HEK293 (cell line): Measurements from ENCODE around the gene JOSD1.

Experiments used
- CTCF ChIA-PET: fragments of 350-600 bp; formaldehyde crosslinking; extraction: SDS; loops from one replicate; lab custom pipeline; 2021; ENCODE audit warnings: antibody characterized with exemption; lab: Yijun Ruan, JAX
- POLR2A ChIA-PET: fragments of 300-600 bp; formaldehyde crosslinking; extraction: SDS; loops from one replicate; lab custom pipeline; 2020; ENCODE audit warnings: antibody characterized with exemption, inconsistent platforms; lab: Yijun Ruan, JAX
- H3K27ac ChIP-seq: fragments of 200-500 bp; sonication (Bioruptor generic); 2 replicates; pipeline ENCODE4 v1.5.1; 2014; ENCODE audit warnings: low read depth, low read length, control low read depth, inconsistent platforms; ENCODE audit errors: extremely low read depth
- H3K36me3 ChIP-seq, 2 experiments: fragments of 200-500 bp in 1 of 2; sonication (Bioruptor generic) in 1 of 2; 1 replicate in 1 of 2; 2 replicates in 1 of 2; pipeline ENCODE4 v1.5.1; 2014 to 2017; ENCODE audit warnings: inconsistent platforms in 2 of 2, low read length in 2 of 2; ENCODE audit not compliant: control insufficient read depth in 2 of 2, insufficient read depth in 1 of 2
- H3K4me1 ChIP-seq: fragments of 200-500 bp; sonication (Bioruptor generic); 2 replicates; pipeline ENCODE4 v1.5.1; 2014; ENCODE audit warnings: mild to moderate bottlenecking, low read length, inconsistent platforms; ENCODE audit not compliant: control insufficient read depth, insufficient read depth
- H3K4me3 ChIP-seq: 2 replicates; pipeline ENCODE4 v1.5.1; 2011; ENCODE audit warnings: low read depth, mild to moderate bottlenecking, control low read depth, low read length, moderate library complexity
- H3K9me3 ChIP-seq: fragments of 200-500 bp; sonication (Bioruptor generic); 2 replicates; pipeline ENCODE4 v1.5.1; 2014; ENCODE audit warnings: low read depth, low read length, inconsistent platforms; ENCODE audit not compliant: control insufficient read depth, insufficient read depth
- BCL11B ChIP-seq: fragments of 450-650 bp; formaldehyde crosslinking; IDR thresholded peaks from 2 replicates; pipeline ENCODE4 v1.5.1; 2016; ENCODE audit warnings: low read depth, missing biosample characterization, missing genetic modification characterization
- KLF7 ChIP-seq: fragments of 450-650 bp; formaldehyde crosslinking; IDR thresholded peaks from 2 replicates; pipeline ENCODE4 v1.5.1; 2016; ENCODE audit warnings: missing biosample characterization, missing genetic modification characterization, borderline replicate concordance
- KLF9 ChIP-seq: fragments of 450-650 bp; formaldehyde crosslinking; IDR thresholded peaks from 2 replicates; pipeline ENCODE4 v1.5.1; 2016; ENCODE audit warnings: missing biosample characterization, missing genetic modification characterization, low read depth
- PRDM10 ChIP-seq: fragments of 450-650 bp; formaldehyde crosslinking; IDR thresholded peaks from 2 replicates; pipeline ENCODE4 v1.5.1; 2016; ENCODE audit warnings: missing biosample characterization, missing genetic modification characterization
- SP7 ChIP-seq: fragments of 450-650 bp; formaldehyde crosslinking; IDR thresholded peaks from 2 replicates; pipeline ENCODE4 v1.5.1; 2016; ENCODE audit warnings: missing biosample characterization, missing genetic modification characterization
- ZNF112 ChIP-seq: fragments of 450-650 bp; formaldehyde crosslinking; IDR thresholded peaks from 2 replicates; pipeline ENCODE4 v1.5.0; 2017; ENCODE audit warnings: missing biosample characterization, missing genetic modification characterization
- ZNF121 ChIP-seq: fragments of 450-650 bp; formaldehyde crosslinking; IDR thresholded peaks from 2 replicates; pipeline ENCODE4 v1.5.1; 2016; ENCODE audit warnings: missing biosample characterization, missing genetic modification characterization
- ZNF138 ChIP-seq: fragments of 450-650 bp; formaldehyde crosslinking; IDR thresholded peaks from 2 replicates; pipeline ENCODE4 v1.5.1; 2016; ENCODE audit warnings: missing biosample characterization, missing genetic modification characterization, borderline replicate concordance
- ZNF18 ChIP-seq: fragments of 450-650 bp; formaldehyde crosslinking; IDR thresholded peaks from 2 replicates; pipeline ENCODE4 v1.5.1; 2016; ENCODE audit warnings: missing biosample characterization, missing genetic modification characterization
- ZNF335 ChIP-seq: fragments of 450-650 bp; formaldehyde crosslinking; conservative IDR thresholded peaks from 2 replicates; pipeline ENCODE4 v1.5.1; 2016; ENCODE audit warnings: missing biosample characterization, missing genetic modification characterization
- ZNF426 ChIP-seq: fragments of 450-650 bp; formaldehyde crosslinking; IDR thresholded peaks from 2 replicates; pipeline ENCODE4 v1.5.1; 2017; ENCODE audit warnings: missing biosample characterization, missing genetic modification characterization, mild to moderate bottlenecking, inconsistent platforms, moderate library complexity
- ZNF530 ChIP-seq: fragments of 450-650 bp; formaldehyde crosslinking; IDR thresholded peaks from 2 replicates; pipeline ENCODE4 v1.5.1; 2016; ENCODE audit warnings: low read depth, missing biosample characterization, missing genetic modification characterization
- ZNF629 ChIP-seq: fragments of 450-650 bp; formaldehyde crosslinking; IDR thresholded peaks from 2 replicates; pipeline ENCODE4 v1.5.1; 2017; ENCODE audit warnings: missing biosample characterization, missing genetic modification characterization
- ZNF707 ChIP-seq: fragments of 450-650 bp; formaldehyde crosslinking; IDR thresholded peaks from 2 replicates; pipeline ENCODE4 v1.5.1; 2016; ENCODE audit warnings: missing biosample characterization, missing genetic modification characterization
- TF ChIP-seq, protein P1 (sequence below): fragments of 450-650 bp; formaldehyde crosslinking; IDR thresholded peaks from 2 replicates; pipeline ENCODE4 v1.5.1; 2016; ENCODE audit warnings: missing biosample characterization, missing genetic modification characterization
- TF ChIP-seq, protein P2 (sequence below): fragments of 450-650 bp; formaldehyde crosslinking; IDR thresholded peaks from 2 replicates; pipeline ENCODE4 v1.5.1; 2016; ENCODE audit warnings: missing biosample characterization, missing genetic modification characterization, low read depth
- TF ChIP-seq, protein P3 (sequence below): IDR thresholded peaks from 2 replicates; pipeline ENCODE4 v1.6.1; 2011; ENCODE audit warnings: mild to moderate bottlenecking, low read depth, low read length, borderline replicate concordance
- TF ChIP-seq, protein P4 (sequence below): fragments of 450-650 bp; formaldehyde crosslinking; IDR thresholded peaks from 2 replicates; pipeline ENCODE4 v1.5.1; 2016; ENCODE audit warnings: missing biosample characterization, missing genetic modification characterization

Gene JOSD1

GRCh38 chr22:38655519-38656255 lies 45.1 kb downstream of the JOSD1 start (continued):
- TF ChIP-seq BCL11B (tag by site-specific recombination) (0 out of 2 replicates have a peak, but pooled peaks have one; percentile 48), ZNF426 (tag by site-specific recombination) (no peak), SP7 (0 out of 2 replicates have a peak, but pooled peaks have one; percentile 2), PRDM10 (tag by site-specific recombination) (no peak), ZNF530 (tag by site-specific recombination) (no peak)
- TF ChIP-seq, protein P1, sequence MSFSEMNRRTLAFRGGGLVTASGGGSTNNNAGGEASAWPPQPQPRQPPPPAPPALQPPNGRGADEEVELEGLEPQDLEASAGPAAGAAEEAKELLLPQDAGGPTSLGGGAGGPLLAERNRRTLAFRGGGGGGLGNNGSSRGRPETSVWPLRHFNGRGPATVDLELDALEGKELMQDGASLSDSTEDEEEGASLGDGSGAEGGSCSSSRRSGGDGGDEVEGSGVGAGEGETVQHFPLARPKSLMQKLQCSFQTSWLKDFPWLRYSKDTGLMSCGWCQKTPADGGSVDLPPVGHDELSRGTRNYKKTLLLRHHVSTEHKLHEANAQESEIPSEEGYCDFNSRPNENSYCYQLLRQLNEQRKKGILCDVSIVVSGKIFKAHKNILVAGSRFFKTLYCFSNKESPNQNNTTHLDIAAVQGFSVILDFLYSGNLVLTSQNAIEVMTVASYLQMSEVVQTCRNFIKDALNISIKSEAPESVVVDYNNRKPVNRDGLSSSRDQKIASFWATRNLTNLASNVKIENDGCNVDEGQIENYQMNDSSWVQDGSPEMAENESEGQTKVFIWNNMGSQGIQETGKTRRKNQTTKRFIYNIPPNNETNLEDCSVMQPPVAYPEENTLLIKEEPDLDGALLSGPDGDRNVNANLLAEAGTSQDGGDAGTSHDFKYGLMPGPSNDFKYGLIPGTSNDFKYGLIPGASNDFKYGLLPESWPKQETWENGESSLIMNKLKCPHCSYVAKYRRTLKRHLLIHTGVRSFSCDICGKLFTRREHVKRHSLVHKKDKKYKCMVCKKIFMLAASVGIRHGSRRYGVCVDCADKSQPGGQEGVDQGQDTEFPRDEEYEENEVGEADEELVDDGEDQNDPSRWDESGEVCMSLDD (tag by site-specific recombination): peak; percentile 44; the same call in 1 of the 2 replicates

- CTCF ChIA-PET: interaction anchor here (0.7 to 1.0 kb wide), 2 partner anchors 28 to 550 kb away, joined by 3 read pairs; partner anchors contain the start of gene TOMM22
- Histone ChIP-seq H3K4me1 (peaks cover 6% of the 10 kb centered on the region; the same call in 1 of the 2 replicates), H3K36me3 (peaks cover 1 to 8% of the 10 kb centered on the region in 2 experiments; a peak in 2 of 3 replicates), H3K9me3 (no peaks in the 10 kb centered on the region), H3K4me3 (no peak overlapping the region), H3K27ac (no peak overlapping the region)
- POLR2A ChIA-PET: interaction anchor here (0.7 kb wide), 1 partner anchor 135 kb away, joined by 4 read pairs; no protein-coding TSS in a partner anchor
- 0 out of 2 replicates have a peak, but pooled peaks have one; percentile 12 for TF ChIP-seq SP7
- TF ChIP-seq, protein P2, sequence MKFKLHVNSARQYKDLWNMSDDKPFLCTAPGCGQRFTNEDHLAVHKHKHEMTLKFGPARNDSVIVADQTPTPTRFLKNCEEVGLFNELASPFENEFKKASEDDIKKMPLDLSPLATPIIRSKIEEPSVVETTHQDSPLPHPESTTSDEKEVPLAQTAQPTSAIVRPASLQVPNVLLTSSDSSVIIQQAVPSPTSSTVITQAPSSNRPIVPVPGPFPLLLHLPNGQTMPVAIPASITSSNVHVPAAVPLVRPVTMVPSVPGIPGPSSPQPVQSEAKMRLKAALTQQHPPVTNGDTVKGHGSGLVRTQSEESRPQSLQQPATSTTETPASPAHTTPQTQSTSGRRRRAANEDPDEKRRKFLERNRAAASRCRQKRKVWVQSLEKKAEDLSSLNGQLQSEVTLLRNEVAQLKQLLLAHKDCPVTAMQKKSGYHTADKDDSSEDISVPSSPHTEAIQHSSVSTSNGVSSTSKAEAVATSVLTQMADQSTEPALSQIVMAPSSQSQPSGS (tag by site-specific recombination): peak; percentile 22; the same call in 1 of the 2 replicates
- no peak for TF ChIP-seq ZNF121 (tag by site-specific recombination)
- 0 out of 2 replicates have a peak, but pooled peaks have one; percentile 24 for TF ChIP-seq ZNF629 (tag by site-specific recombination)
Measured at GRCh38 chr22:38653741-38654140, 47.0 kb downstream of the JOSD1 start.

GRCh38 chr22:38652859-38653258 lies 47.9 kb downstream of the JOSD1 start:
- Histone ChIP-seq H3K4me3 (no peak overlapping the region), H3K27ac (no peak overlapping the region), H3K4me1 (peaks cover 6% of the 10 kb centered on the region; the same call in 1 of the 2 replicates), H3K9me3 (no peaks in the 10 kb centered on the region), H3K36me3 (peaks cover 0 to 9% of the 10 kb centered on the region in 2 experiments; a peak in 2 of 3 replicates)
- ChIA-PET CTCF (interaction anchor here (1.0 kb wide), 1 partner anchor 29 kb away, joined by 3 read pairs; the partner anchor contains the start of gene TOMM22), POLR2A (interaction anchor here (0.5 to 0.7 kb wide), 4 partner anchors 42 to 150 kb away, joined by 4 to 8 read pairs (median 4); no protein-coding TSS in a partner anchor)
- no peak for TF ChIP-seq KLF9 (tag by site-specific recombination)
- no peak for TF ChIP-seq ZNF112 (tag by site-specific recombination)
- no peak for TF ChIP-seq ZNF707
- TF ChIP-seq ZNF335: no peak
- TF ChIP-seq, protein P3, sequence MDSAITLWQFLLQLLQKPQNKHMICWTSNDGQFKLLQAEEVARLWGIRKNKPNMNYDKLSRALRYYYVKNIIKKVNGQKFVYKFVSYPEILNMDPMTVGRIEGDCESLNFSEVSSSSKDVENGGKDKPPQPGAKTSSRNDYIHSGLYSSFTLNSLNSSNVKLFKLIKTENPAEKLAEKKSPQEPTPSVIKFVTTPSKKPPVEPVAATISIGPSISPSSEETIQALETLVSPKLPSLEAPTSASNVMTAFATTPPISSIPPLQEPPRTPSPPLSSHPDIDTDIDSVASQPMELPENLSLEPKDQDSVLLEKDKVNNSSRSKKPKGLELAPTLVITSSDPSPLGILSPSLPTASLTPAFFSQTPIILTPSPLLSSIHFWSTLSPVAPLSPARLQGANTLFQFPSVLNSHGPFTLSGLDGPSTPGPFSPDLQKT: no peak
- no peak for TF ChIP-seq ZNF138 (tag by site-specific recombination)
- TF ChIP-seq, protein P4, sequence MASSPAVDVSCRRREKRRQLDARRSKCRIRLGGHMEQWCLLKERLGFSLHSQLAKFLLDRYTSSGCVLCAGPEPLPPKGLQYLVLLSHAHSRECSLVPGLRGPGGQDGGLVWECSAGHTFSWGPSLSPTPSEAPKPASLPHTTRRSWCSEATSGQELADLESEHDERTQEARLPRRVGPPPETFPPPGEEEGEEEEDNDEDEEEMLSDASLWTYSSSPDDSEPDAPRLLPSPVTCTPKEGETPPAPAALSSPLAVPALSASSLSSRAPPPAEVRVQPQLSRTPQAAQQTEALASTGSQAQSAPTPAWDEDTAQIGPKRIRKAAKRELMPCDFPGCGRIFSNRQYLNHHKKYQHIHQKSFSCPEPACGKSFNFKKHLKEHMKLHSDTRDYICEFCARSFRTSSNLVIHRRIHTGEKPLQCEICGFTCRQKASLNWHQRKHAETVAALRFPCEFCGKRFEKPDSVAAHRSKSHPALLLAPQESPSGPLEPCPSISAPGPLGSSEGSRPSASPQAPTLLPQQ (tag by site-specific recombination): no peak
- TF ChIP-seq ZNF426 (tag by site-specific recombination): no peak
- no peak for TF ChIP-seq KLF7 (tag by site-specific recombination)
- no peak for TF ChIP-seq ZNF18 (tag by site-specific recombination)
